SK-N-SH (cell line): Measurements from ENCODE around the gene STK4. TPM values are rescaled to one million over a fixed set of nuclear protein-coding genes. Genes with fewer than 3 reads are reported as not detected.

Source experiments
- CTCF ChIA-PET: fragments of 300-600, 350-600 bp; formaldehyde crosslinking; extraction: SDS; loops from one replicate; lab custom pipeline; 2021; lab: Yijun Ruan, JAX
- POLR2A ChIA-PET: fragments of 350-600 bp; sonication (Branson Sonifier 250); formaldehyde crosslinking; extraction: SDS; loops from one replicate; lab custom pipeline; 2020; ENCODE audit warnings: antibody characterized with exemption, inconsistent platforms; lab: Yijun Ruan, JAX
- DNase-seq: peaks from one replicate; pipeline ENCODE4 v3.0.0; 2012
- H2AFZ ChIP-seq: fragments of 200-600 bp; sonication (generic); 2 replicates; pipeline ENCODE4 v1.8.1; 2016; ENCODE audit warnings: antibody characterized with exemption, mild to moderate bottlenecking, low read depth
- H3F3A ChIP-seq: fragments of 200-600 bp; sonication (generic); replicated peaks from 2 replicates; pipeline ENCODE3; 2016; ENCODE audit warnings: antibody characterized with exemption, mild to moderate bottlenecking; ENCODE audit not compliant: insufficient read depth
- H3K27ac ChIP-seq, 2 experiments: fragments of 200-500 bp in 1 of 2; fragments of 200-600 bp in 1 of 2; sonication (Bioruptor generic) in 1 of 2; sonication (generic), shearing (Covaris generic) in 1 of 2; 2 replicates each; pipeline versions ENCODE4 v1.5.1 to v1.6.1; 2014 to 2016; ENCODE audit warnings: low read depth in 2 of 2, inconsistent platforms in 1 of 2, low read length in 1 of 2, mild to moderate bottlenecking in 1 of 2, mixed read lengths in 1 of 2
- H3K27me3 ChIP-seq: fragments of 200-600 bp; sonication (generic), shearing (Covaris generic); 2 replicates; pipeline ENCODE4 v1.6.1; 2016; ENCODE audit warnings: mixed run types; ENCODE audit not compliant: insufficient read depth
- H3K36me3 ChIP-seq, 2 experiments: fragments of 200-500 bp in 1 of 2; fragments of 200-600 bp in 1 of 2; sonication (Bioruptor generic) in 1 of 2; sonication (generic) in 1 of 2; replicated peaks in 1 of 2; 2 replicates each; pipeline versions ENCODE3 to v1.5.1; 2014 to 2016; ENCODE audit warnings: low read length in 1 of 2, mild to moderate bottlenecking in 1 of 2; ENCODE audit not compliant: insufficient read depth in 2 of 2, control insufficient read depth in 1 of 2
- H3K4me1 ChIP-seq, 2 experiments: fragments of 200-500 bp in 1 of 2; fragments of 200-600 bp in 1 of 2; sonication (Bioruptor generic) in 1 of 2; sonication (generic), shearing (Covaris generic) in 1 of 2; 2 replicates each; pipeline versions ENCODE4 v1.5.1 to v1.6.1; 2014 to 2016; ENCODE audit warnings: low read depth in 1 of 2, low read length in 1 of 2, mixed run types in 1 of 2; ENCODE audit not compliant: insufficient read depth in 2 of 2, control insufficient read depth in 1 of 2
- H3K4me2 ChIP-seq: fragments of 200-600 bp; sonication (generic), shearing (Covaris generic); 2 replicates; pipeline ENCODE4 v1.6.1; 2017; ENCODE audit warnings: mixed run types
- H3K4me3 ChIP-seq, 2 experiments: fragments of 200-500 bp in 1 of 2; fragments of 200-600 bp in 1 of 2; sonication (Bioruptor generic) in 1 of 2; sonication (generic), shearing (Covaris generic) in 1 of 2; 2 replicates each; pipeline versions ENCODE4 v1.5.1 to v1.8.1; 2014 to 2016; ENCODE audit warnings: low read depth in 2 of 2, inconsistent platforms in 1 of 2, low read length in 1 of 2, mild to moderate bottlenecking in 1 of 2, mixed read lengths in 1 of 2, moderate library complexity in 1 of 2
- H3K79me2 ChIP-seq: fragments of 200-600 bp; sonication (generic); 2 replicates; pipeline ENCODE4 v1.8.1; 2017; ENCODE audit warnings: mild to moderate bottlenecking; ENCODE audit not compliant: insufficient read depth
- H3K9ac ChIP-seq: fragments of 200-600 bp; sonication (generic); 2 replicates; pipeline ENCODE4 v1.6.1; 2017; ENCODE audit warnings: mixed run types
- H3K9me2 ChIP-seq: fragments of 200-600 bp; sonication (generic); 2 replicates; pipeline ENCODE4 v1.6.1; 2017; ENCODE audit warnings: mixed run types
- H3K9me3 ChIP-seq: fragments of 200-600 bp; sonication (generic); 2 replicates; pipeline ENCODE4 v1.6.1; 2017; ENCODE audit warnings: mixed run types, mild to moderate bottlenecking, moderate library complexity
- H4K20me1 ChIP-seq: fragments of 200-600 bp; sonication (generic); 2 replicates; pipeline ENCODE4 v1.6.1; 2017; ENCODE audit warnings: mild to moderate bottlenecking, mixed run types; ENCODE audit not compliant: insufficient read depth
- CHD2 ChIP-seq: fragments of 150-350 bp; IDR thresholded peaks from 2 replicates; pipeline ENCODE4 v1.6.1; 2018; ENCODE audit warnings: low read length; ENCODE audit not compliant: partially characterized antibody
- EP300 ChIP-seq, 2 experiments: IDR thresholded peaks; 2 replicates each; pipeline versions ENCODE4 v1.4.0 to v1.6.1; 2012; ENCODE audit warnings: borderline replicate concordance in 1 of 2, low read depth in 1 of 2, low read length in 1 of 2
- FOSL2 ChIP-seq: IDR thresholded peaks from 2 replicates; pipeline ENCODE4 v1.4.0; 2012; ENCODE audit warnings: low read depth, mild to moderate bottlenecking, moderate library complexity, borderline replicate concordance
- FOXJ3 ChIP-seq: sonication (generic); formaldehyde crosslinking; IDR thresholded peaks from 2 replicates; pipeline ENCODE4 v1.5.1; 2020; ENCODE audit warnings: mild to moderate bottlenecking, missing genetic modification reagents
- GATA2 ChIP-seq: sonication (generic); formaldehyde crosslinking; IDR thresholded peaks from 2 replicates; pipeline ENCODE4 v1.5.0; 2020; ENCODE audit warnings: mild to moderate bottlenecking, missing genetic modification reagents
- MEF2A ChIP-seq: IDR thresholded peaks from 2 replicates; pipeline ENCODE4 v1.4.0; 2012; ENCODE audit warnings: low read depth, borderline replicate concordance
- NFIC ChIP-seq: IDR thresholded peaks from 2 replicates; pipeline ENCODE4 v1.4.0; 2012; ENCODE audit warnings: borderline replicate concordance
- NRF1 ChIP-seq: IDR thresholded peaks from 2 replicates; pipeline ENCODE4 v1.6.1; 2012; ENCODE audit warnings: low read depth, mild to moderate bottlenecking, low read length
- RAD21 ChIP-seq: IDR thresholded peaks from 2 replicates; pipeline ENCODE4 v1.6.1; 2012; ENCODE audit warnings: mild to moderate bottlenecking, low read length
- RFX5 ChIP-seq: IDR thresholded peaks from 2 replicates; pipeline ENCODE4 v1.6.1; 2012; ENCODE audit warnings: mild to moderate bottlenecking, improper control_type of control experiment, low read length
- SIN3A ChIP-seq: IDR thresholded peaks from 2 replicates; pipeline ENCODE4 v1.6.1; 2012; ENCODE audit warnings: low read depth, mild to moderate bottlenecking, low read length, moderate library complexity, borderline replicate concordance
- TCF12 ChIP-seq: IDR thresholded peaks from 2 replicates; pipeline ENCODE4 v1.4.0; 2012
- WGBS: methylation state at CpG from one replicate; pipeline ENCODE4 v1.1.6; 2017; ENCODE audit warnings: low lambda C conversion rate; 5-methylcytosine and 5-hydroxymethylcytosine counted together
- polyA plus RNA-seq, 3 experiments: library from polyadenylated mRNA; depleted of rRNA; stranded (reverse); fragments of >200 nt; gene quantifications; 2 replicates each; pipeline ENCODE4 v1.2.3, GENCODE V29; 2012
- TF ChIP-seq, protein P1 (sequence below): fragments of 200-600 bp; sonication (generic); IDR thresholded peaks from 2 replicates; pipeline ENCODE4 v1.6.1; 2017; ENCODE audit warnings: antibody characterized with exemption, mild to moderate bottlenecking, moderate library complexity
- TF ChIP-seq, protein P2 (sequence below): fragments of 150-350 bp; IDR thresholded peaks from 2 replicates; pipeline ENCODE4 v1.6.1; 2016; ENCODE audit warnings: mild to moderate bottlenecking, low read depth, low read length
- TF ChIP-seq, protein P3 (sequence below): IDR thresholded peaks from 2 replicates; pipeline ENCODE4 v1.4.0; 2012; ENCODE audit warnings: low read depth
- TF ChIP-seq, protein P4 (sequence below): IDR thresholded peaks from 2 replicates; pipeline ENCODE4 v1.4.0; 2012; ENCODE audit warnings: low read depth, borderline replicate concordance
- TF ChIP-seq, protein P5 (sequence below): IDR thresholded peaks from 2 replicates; pipeline ENCODE4 v1.6.1; 2012; ENCODE audit warnings: mild to moderate bottlenecking, low read depth, low read length, moderate library complexity

STK4 gene
- polyA plus RNA-seq, 1 of the 3 experiments (the other 2 are of a cell fraction), result 11.4 TPM

DNA sequence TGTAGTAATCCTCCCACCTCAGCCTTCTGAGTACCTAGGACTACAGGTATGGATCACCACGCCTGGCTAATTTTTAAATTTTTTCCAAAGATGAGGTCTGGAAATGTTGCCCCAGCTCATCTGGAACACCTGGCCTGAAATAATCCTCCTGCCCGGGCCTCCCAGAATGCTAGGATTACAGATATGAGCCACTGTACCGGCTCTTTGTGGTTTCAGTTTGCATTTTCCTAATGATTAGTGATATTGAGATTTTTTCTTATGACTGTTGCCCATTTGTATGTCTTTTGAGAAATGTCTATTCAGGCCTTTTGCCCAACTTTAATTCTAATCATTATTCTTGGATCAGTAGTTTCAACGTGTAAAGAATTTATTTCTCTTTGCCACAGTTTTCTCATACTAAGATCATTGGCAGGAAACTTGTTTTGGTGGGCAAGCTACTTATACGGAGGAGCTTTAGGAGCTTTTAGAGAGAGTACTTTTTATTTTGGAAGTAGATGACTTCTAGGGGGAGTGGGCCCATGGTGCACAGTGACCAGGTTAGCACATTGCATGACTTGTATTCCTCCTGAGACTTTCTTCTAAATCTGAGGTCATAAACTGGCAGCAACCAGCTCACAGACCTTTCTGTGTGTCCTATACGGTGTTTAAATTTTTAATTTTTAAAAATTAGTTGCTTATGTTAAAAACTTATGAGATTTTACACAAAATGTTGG lies 62.3 kb downstream of the STK4 start:
- no peak overlapping the region for H2AFZ ChIP-seq
- no peaks in the 10 kb centered on the region for H3K9me3 ChIP-seq
- H3K4me3 ChIP-seq, result no peak overlapping the region
- no peak overlapping the region for H3K4me2 ChIP-seq
- POLR2A ChIA-PET, result interaction anchor here (1.4 kb wide), 1 partner anchor 9 kb away, joined by 3 read pairs; no protein-coding TSS in a partner anchor
- DNase-seq, result no peak
- no peaks in the 10 kb centered on the region for H3K4me1 ChIP-seq
- TF ChIP-seq, protein P1, sequence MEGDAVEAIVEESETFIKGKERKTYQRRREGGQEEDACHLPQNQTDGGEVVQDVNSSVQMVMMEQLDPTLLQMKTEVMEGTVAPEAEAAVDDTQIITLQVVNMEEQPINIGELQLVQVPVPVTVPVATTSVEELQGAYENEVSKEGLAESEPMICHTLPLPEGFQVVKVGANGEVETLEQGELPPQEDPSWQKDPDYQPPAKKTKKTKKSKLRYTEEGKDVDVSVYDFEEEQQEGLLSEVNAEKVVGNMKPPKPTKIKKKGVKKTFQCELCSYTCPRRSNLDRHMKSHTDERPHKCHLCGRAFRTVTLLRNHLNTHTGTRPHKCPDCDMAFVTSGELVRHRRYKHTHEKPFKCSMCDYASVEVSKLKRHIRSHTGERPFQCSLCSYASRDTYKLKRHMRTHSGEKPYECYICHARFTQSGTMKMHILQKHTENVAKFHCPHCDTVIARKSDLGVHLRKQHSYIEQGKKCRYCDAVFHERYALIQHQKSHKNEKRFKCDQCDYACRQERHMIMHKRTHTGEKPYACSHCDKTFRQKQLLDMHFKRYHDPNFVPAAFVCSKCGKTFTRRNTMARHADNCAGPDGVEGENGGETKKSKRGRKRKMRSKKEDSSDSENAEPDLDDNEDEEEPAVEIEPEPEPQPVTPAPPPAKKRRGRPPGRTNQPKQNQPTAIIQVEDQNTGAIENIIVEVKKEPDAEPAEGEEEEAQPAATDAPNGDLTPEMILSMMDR, result no peak
- no peak for TF ChIP-seq FOXJ3
- no peak for TF ChIP-seq GATA2
- TF ChIP-seq TCF12, result no peak
- H3K9me2 ChIP-seq, result no peaks in the 10 kb centered on the region
- CTCF ChIA-PET, result interaction anchor here (0.9 to 3.6 kb wide), 5 partner anchors 15 to 743 kb away, joined by 3 to 25 read pairs (median 10); no protein-coding TSS in a partner anchor
- H3K9ac ChIP-seq, result no peak overlapping the region
- H3K36me3 ChIP-seq, result peaks cover 21 to 55% of the 10 kb centered on the region in 2 experiments
- H3K27ac ChIP-seq, result no peak overlapping the region
- peaks cover 7% of the 10 kb centered on the region for H3F3A ChIP-seq
- peaks cover 9% of the 10 kb centered on the region for H3K79me2 ChIP-seq
- 94% methylated on average over 6 of the region's 6 CpGs for WGBS
- H4K20me1 ChIP-seq, result no peaks in the 10 kb centered on the region
- H3K27me3 ChIP-seq, result no peaks in the 10 kb centered on the region

DNA sequence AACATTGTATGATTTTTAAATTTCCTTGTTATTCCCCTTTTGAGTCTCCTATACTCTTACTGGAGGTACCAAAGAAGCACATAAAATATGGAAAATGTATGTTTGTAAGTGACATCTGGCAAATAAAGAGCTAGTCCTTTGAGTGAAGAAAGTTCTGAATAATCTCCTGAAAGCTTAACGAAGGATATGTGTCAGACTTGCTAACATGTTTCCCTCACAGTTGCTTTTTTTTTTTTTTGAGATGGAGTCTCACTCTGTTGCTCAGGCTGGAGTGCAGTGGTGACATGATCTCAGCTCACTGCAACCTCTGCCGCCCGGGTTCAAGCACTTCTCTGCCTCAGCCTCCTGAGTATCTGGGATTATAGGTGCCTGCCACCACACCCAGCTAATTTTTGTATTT lies 63.6 kb downstream of the STK4 start:
- H3K9ac ChIP-seq, result no peak overlapping the region
- peaks cover 15% of the 10 kb centered on the region for H3K79me2 ChIP-seq
- 89% methylated on average over 3 of the region's 3 CpGs for WGBS
- peaks cover 15 to 51% of the 10 kb centered on the region in 2 experiments for H3K36me3 ChIP-seq
- no peak overlapping the region for H3K27ac ChIP-seq
- no peaks in the 10 kb centered on the region for H3K9me3 ChIP-seq
- H3K4me1 ChIP-seq, result no peaks in the 10 kb centered on the region
- no peaks in the 10 kb centered on the region for H4K20me1 ChIP-seq
- H3K9me2 ChIP-seq, result no peaks in the 10 kb centered on the region
- H3K4me2 ChIP-seq, result no peak overlapping the region
- H3K4me3 ChIP-seq, result no peak overlapping the region
- H3K27me3 ChIP-seq, result no peaks in the 10 kb centered on the region
- CTCF ChIA-PET, result interaction anchor here (0.9 to 3.6 kb wide), 5 partner anchors 14 to 741 kb away, joined by 3 to 25 read pairs (median 5); no protein-coding TSS in a partner anchor
- DNase-seq, result no peak
- POLR2A ChIA-PET, result interaction anchor here (1.4 kb wide), 1 partner anchor 10 kb away, joined by 3 read pairs; no protein-coding TSS in a partner anchor
- no peak overlapping the region for H2AFZ ChIP-seq
- H3F3A ChIP-seq, result peaks cover 7% of the 10 kb centered on the region
- TF ChIP-seq RFX5 (no peak), TCF12 (no peak), EP300 (IDR thresholded peaks at IDR 0.05; ENCODE audit: borderline replicate concordance in 1 of 2, low read depth in 1 of 2, low read length in 1 of 2) (no peak), FOSL2 (no peak), SIN3A (no peak), RAD21 (no peak), GATA2 (no peak), NRF1 (no peak), NFIC (no peak), CHD2 (no peak), MEF2A (no peak)
- TF ChIP-seq, protein P2, sequence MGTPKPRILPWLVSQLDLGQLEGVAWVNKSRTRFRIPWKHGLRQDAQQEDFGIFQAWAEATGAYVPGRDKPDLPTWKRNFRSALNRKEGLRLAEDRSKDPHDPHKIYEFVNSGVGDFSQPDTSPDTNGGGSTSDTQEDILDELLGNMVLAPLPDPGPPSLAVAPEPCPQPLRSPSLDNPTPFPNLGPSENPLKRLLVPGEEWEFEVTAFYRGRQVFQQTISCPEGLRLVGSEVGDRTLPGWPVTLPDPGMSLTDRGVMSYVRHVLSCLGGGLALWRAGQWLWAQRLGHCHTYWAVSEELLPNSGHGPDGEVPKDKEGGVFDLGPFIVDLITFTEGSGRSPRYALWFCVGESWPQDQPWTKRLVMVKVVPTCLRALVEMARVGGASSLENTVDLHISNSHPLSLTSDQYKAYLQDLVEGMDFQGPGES, result no peak
- TF ChIP-seq, protein P3, sequence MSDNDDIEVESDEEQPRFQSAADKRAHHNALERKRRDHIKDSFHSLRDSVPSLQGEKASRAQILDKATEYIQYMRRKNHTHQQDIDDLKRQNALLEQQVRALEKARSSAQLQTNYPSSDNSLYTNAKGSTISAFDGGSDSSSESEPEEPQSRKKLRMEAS, result no peak
- TF ChIP-seq, protein P4, sequence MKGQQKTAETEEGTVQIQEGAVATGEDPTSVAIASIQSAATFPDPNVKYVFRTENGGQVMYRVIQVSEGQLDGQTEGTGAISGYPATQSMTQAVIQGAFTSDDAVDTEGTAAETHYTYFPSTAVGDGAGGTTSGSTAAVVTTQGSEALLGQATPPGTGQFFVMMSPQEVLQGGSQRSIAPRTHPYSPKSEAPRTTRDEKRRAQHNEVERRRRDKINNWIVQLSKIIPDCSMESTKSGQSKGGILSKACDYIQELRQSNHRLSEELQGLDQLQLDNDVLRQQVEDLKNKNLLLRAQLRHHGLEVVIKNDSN, result no peak
- TF ChIP-seq, protein P5, sequence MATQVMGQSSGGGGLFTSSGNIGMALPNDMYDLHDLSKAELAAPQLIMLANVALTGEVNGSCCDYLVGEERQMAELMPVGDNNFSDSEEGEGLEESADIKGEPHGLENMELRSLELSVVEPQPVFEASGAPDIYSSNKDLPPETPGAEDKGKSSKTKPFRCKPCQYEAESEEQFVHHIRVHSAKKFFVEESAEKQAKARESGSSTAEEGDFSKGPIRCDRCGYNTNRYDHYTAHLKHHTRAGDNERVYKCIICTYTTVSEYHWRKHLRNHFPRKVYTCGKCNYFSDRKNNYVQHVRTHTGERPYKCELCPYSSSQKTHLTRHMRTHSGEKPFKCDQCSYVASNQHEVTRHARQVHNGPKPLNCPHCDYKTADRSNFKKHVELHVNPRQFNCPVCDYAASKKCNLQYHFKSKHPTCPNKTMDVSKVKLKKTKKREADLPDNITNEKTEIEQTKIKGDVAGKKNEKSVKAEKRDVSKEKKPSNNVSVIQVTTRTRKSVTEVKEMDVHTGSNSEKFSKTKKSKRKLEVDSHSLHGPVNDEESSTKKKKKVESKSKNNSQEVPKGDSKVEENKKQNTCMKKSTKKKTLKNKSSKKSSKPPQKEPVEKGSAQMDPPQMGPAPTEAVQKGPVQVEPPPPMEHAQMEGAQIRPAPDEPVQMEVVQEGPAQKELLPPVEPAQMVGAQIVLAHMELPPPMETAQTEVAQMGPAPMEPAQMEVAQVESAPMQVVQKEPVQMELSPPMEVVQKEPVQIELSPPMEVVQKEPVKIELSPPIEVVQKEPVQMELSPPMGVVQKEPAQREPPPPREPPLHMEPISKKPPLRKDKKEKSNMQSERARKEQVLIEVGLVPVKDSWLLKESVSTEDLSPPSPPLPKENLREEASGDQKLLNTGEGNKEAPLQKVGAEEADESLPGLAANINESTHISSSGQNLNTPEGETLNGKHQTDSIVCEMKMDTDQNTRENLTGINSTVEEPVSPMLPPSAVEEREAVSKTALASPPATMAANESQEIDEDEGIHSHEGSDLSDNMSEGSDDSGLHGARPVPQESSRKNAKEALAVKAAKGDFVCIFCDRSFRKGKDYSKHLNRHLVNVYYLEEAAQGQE, result no peak
